Stomach (tissue), 19 donors: ENCODE data around the gene OR51M1. TPM values are rescaled to one million over a fixed set of nuclear protein-coding genes. Genes with fewer than 3 reads are reported as not detected.
"Not testable (repeated sequence)": the region's sequence is repeated elsewhere in the genome, so short reads cannot be mapped to it uniquely, and the experiment has no call there.

Source experiments
- DNase-seq, 2 donors: peaks; one replicate each; pipeline versions ENCODE4 v3.0.0 to v3.0.0-alpha.2; 2013 to 2019
- H3K27ac ChIP-seq, 5 donors: fragments of 200-600 bp in 4 of 5; sonication (generic) in 4 of 5; one replicate each; pipeline ENCODE4 v1.5.1; 2013 to 2019; ENCODE audit warnings: mild to moderate bottlenecking in 1 of 5, moderate library complexity in 1 of 5
- H3K27me3 ChIP-seq, 3 donors: fragments of 200-600 bp; sonication (generic); one replicate each; pipeline ENCODE4 v1.5.1; 2017 to 2019; ENCODE audit warnings: mixed run types in 1 of 3
- H3K36me3 ChIP-seq, 4 donors: fragments of 200-600 bp; sonication (generic); 1 replicate in 3 of 4; 2 replicates in 1 of 4; pipeline ENCODE4 v1.5.1; 2016 to 2019
- H3K4me1 ChIP-seq, 4 donors: fragments of 200-600 bp; sonication (generic); one replicate each; pipeline ENCODE4 v1.5.1; 2016 to 2019
- H3K4me3 ChIP-seq, 4 donors: fragments of 200-600 bp; sonication (generic) in 3 of 4; one replicate each; pipeline ENCODE4 v1.5.1; 2016 to 2019; ENCODE audit warnings: mild to moderate bottlenecking in 1 of 4
- H3K9me3 ChIP-seq, 4 donors: fragments of 200-600 bp; sonication (generic); one replicate each; pipeline ENCODE4 v1.5.1; 2016 to 2019
- CTCF ChIP-seq, 7 experiments: fragments of 450-650 bp in 4 of 7; fragments of 200-600 bp in 3 of 7; sonication (generic) in 3 of 7; IDR thresholded peaks; one replicate each; pipeline ENCODE4 v1.5.1; 2016 to 2019; ENCODE audit warnings: antibody characterized with exemption in 7 of 7, control low read depth in 2 of 7, mild to moderate bottlenecking in 1 of 7
- EP300 ChIP-seq: sonication (generic); formaldehyde crosslinking; IDR thresholded peaks from one replicate; pipeline ENCODE4 v1.6.1; 2017; ENCODE audit warnings: antibody characterized with exemption
- POLR2A ChIP-seq, 4 donors: fragments of 450-650 bp; IDR thresholded peaks; one replicate each; pipeline ENCODE4 v1.6.1; 2016; ENCODE audit warnings: antibody characterized with exemption in 4 of 4, control low read depth in 2 of 4, mild to moderate bottlenecking in 1 of 4, moderate library complexity in 1 of 4
- POLR2AphosphoS5 ChIP-seq, 3 donors: sonication (generic); formaldehyde crosslinking; IDR thresholded peaks; one replicate each; pipeline ENCODE4 v1.6.1; 2016; ENCODE audit warnings: antibody characterized with exemption in 3 of 3
- WGBS, 5 donors: extraction: QIAGEN DNeasy Blood & Tissue Kit in 3 of 5; methylation state at CpG; one replicate each; pipeline versions ENCODE4 v1.1.5 to v1.1.7; 2013 to 2018; 5-methylcytosine and 5-hydroxymethylcytosine counted together
- intact Hi-C: fragments of 100-400 bp; cut with DNase I; formaldehyde crosslinking; loops from one replicate; pipeline ENCODE4 v1.15.1; 2023; ENCODE audit warnings: low total_unique reads
- long read RNA-seq, 10 donors: transcript quantifications; one replicate each; lab custom pipeline, GENCODE V29; 2026
- polyA plus RNA-seq, 3 donors: library from polyadenylated mRNA; stranded (reverse); fragments of 200-250 nt; gene quantifications; one replicate each; pipeline ENCODE4 v1.2.3, GENCODE V29; 2013
- total RNA-seq, 5 donors: library from RNA; depleted of rRNA; stranded (reverse); fragments of >200 nt; gene quantifications; one replicate each; pipeline versions ENCODE4 v1.1.0 to v1.2.3, GENCODE V29; 2014 to 2016
- donor health status: healthy with polysubstance abuse.
- donor health status: Bipolar disorder and iron deficiency.
- donor health status: healthy.

The OR51M1 gene
- total RNA-seq (not detected), polyA plus RNA-seq (not detected)
- long read RNA-seq, donor 1: 0 reads
- long read RNA-seq, donor 2: 0 reads
- long read RNA-seq, donor 3: 0 reads
- long read RNA-seq, donor 4: 0 reads
- long read RNA-seq, donor 5: 0 reads
- long read RNA-seq, donor 6: 0 reads
- long read RNA-seq, donor 7: 0 reads
- long read RNA-seq, donor 8: 0 reads
- long read RNA-seq, donor 9: 0 reads
- long read RNA-seq, donor 10: 0 reads

GRCh38 chr11:5383576-5383975 is at the start of gene OR51M1:
TSS of gene OR51M1 (plus strand) at chr11:5383812. CDS start at chr11:5389399, 5,587 bp downstream.
- intact Hi-C loops: no loop called here
- no peaks in the 10 kb centered on the region for H3K4me1 ChIP-seq
- no peaks in the 10 kb centered on the region for H3K27me3 ChIP-seq
- H3K4me3 ChIP-seq: no peak within 1 kb of the TSS
- no peaks in the 10 kb centered on the region for H3K9me3 ChIP-seq
- no peak for DNase-seq
- no peak within 1 kb of the TSS for H3K27ac ChIP-seq
- 43 to 75% (median 50%) methylated on average over 1 of the region's 1 CpG for WGBS, 5 donors
- H3K36me3 ChIP-seq: no peaks in the 10 kb centered on the region
- TF ChIP-seq POLR2A (IDR thresholded peaks at IDR 0.05) (no peak), POLR2AphosphoS5 (IDR thresholded peaks at IDR 0.05) (no peak), EP300 (no peak), CTCF (IDR thresholded peaks at IDR 0.05) (no peak)

- intact Hi-C loops: no loop called here
- no peaks in the 10 kb centered on the region for H3K9me3 ChIP-seq
- no peak overlapping the region for H3K27ac ChIP-seq
- TF ChIP-seq EP300 (no peak), CTCF (IDR thresholded peaks at IDR 0.05) (no peak), POLR2AphosphoS5 (IDR thresholded peaks at IDR 0.05) (no peak), POLR2A (IDR thresholded peaks at IDR 0.05) (no peak)
- H3K4me1 ChIP-seq: no peaks in the 10 kb centered on the region
- no peaks in the 10 kb centered on the region for H3K27me3 ChIP-seq
- H3K36me3 ChIP-seq: no peaks in the 10 kb centered on the region
- no peak for DNase-seq
- 48 to 78% (median 52%) methylated on average over 1 of the region's 1 CpG for WGBS, 5 donors
- H3K4me3 ChIP-seq: no peak overlapping the region
Measured at GRCh38 chr11:5335170-5335569, 48.4 kb upstream of the OR51M1 start.

GRCh38 chr11:5336331-5336730 is 47.3 kb upstream of the OR51M1 start:
- Histone ChIP-seq H3K36me3 (no peaks in the 10 kb centered on the region), H3K4me3 (no peak overlapping the region), H3K4me1 (no peaks in the 10 kb centered on the region), H3K27me3 (no peaks in the 10 kb centered on the region), H3K9me3 (no peaks in the 10 kb centered on the region), H3K27ac (no peak overlapping the region)
- intact Hi-C loops: no loop called here
- TF ChIP-seq CTCF (IDR thresholded peaks at IDR 0.05) (no peak), EP300 (no peak)
- no peak for DNase-seq

GRCh38 chr11:5337253-5337652 is 46.4 kb upstream of the OR51M1 start:
- DNase-seq, H3K9me3 ChIP-seq, H3K4me3 ChIP-seq, H3K27me3 ChIP-seq, H3K4me1 ChIP-seq, H3K27ac ChIP-seq, intact Hi-C loops, H3K36me3 ChIP-seq: not testable (repeated sequence)
- 67 to 90% (median 77%) methylated on average over 1 of the region's 1 CpG for WGBS, 5 donors

- Histone ChIP-seq H3K36me3 (no peaks in the 10 kb centered on the region), H3K4me1 (no peaks in the 10 kb centered on the region), H3K9me3 (no peaks in the 10 kb centered on the region), H3K27me3 (no peaks in the 10 kb centered on the region), H3K27ac (no peak overlapping the region), H3K4me3 (no peak overlapping the region)
- intact Hi-C loops: no loop called here
- DNase-seq: no peak
- WGBS, 5 donors: 82 to 96% (median 90%) methylated on average over 1 of the region's 1 CpG
- TF ChIP-seq EP300 (no peak), POLR2AphosphoS5 (IDR thresholded peaks at IDR 0.05) (no peak), POLR2A (IDR thresholded peaks at IDR 0.05) (no peak), CTCF (IDR thresholded peaks at IDR 0.05) (no peak)
Measured at GRCh38 chr11:5339771-5340322, 43.8 kb upstream of the OR51M1 start.
